Measurements from ENCODE around the gene ANTXRL. TPM values are rescaled to one million over a fixed set of nuclear protein-coding genes. Genes with fewer than 3 reads are reported as not detected.
"Not testable (repeated sequence)": the region's sequence is repeated elsewhere in the genome, so short reads cannot be mapped to it uniquely, and the experiment has no call there.

The ANTXRL gene
- total RNA-seq, 4 donors from 2014 or later, result not detected

GRCh38 chr10:46377651-46378050 lies 90.9 kb downstream of the ANTXRL start:
- H3K27ac ChIP-seq; H3K36me3 ChIP-seq; DNase-seq; H3K9me3 ChIP-seq; H3K4me1 ChIP-seq; intact Hi-C loops (cut with DNase I; ENCODE audit: low total_unique reads); H3K4me3 ChIP-seq; H3K27me3 ChIP-seq; in situ Hi-C loops (cut with MboI; ENCODE audit: low pct_ligation_motif_present in 1 of 4, low pct_unique_long_range_greater_than_20kb in 1 of 4, low sequenced_read_pairs in 3 of 4): not testable (repeated sequence)
- WGBS, 2 donors (ENCODE audit: low coverage in 1 of 2), result 60% methylated on average over 1 of the region's 4 CpGs; no CpG with 5 or more reads in 1 of the 2 donors

- intact Hi-C loops (cut with DNase I; ENCODE audit: low total_unique reads); H3K4me3 ChIP-seq; H3K4me1 ChIP-seq; H3K27ac ChIP-seq; H3K9me3 ChIP-seq; DNase-seq; H3K36me3 ChIP-seq; H3K27me3 ChIP-seq; in situ Hi-C loops (cut with MboI; ENCODE audit: low pct_ligation_motif_present in 1 of 4, low pct_unique_long_range_greater_than_20kb in 1 of 4, low sequenced_read_pairs in 3 of 4): not testable (repeated sequence)
- no CpG with 5 or more reads among the region's 8 CpGs for WGBS, 2 donors (ENCODE audit: low coverage in 1 of 2)
Observed at GRCh38 chr10:46378108-46378507, 91.3 kb downstream of the ANTXRL start.

GRCh38 chr10:46379233-46379848 lies 92.5 kb downstream of the ANTXRL start:
- intact Hi-C loops (cut with DNase I; ENCODE audit: low total_unique reads); DNase-seq; in situ Hi-C loops (cut with MboI; ENCODE audit: low pct_ligation_motif_present in 1 of 4, low pct_unique_long_range_greater_than_20kb in 1 of 4, low sequenced_read_pairs in 3 of 4); H3K9me3 ChIP-seq; H3K4me3 ChIP-seq; H3K36me3 ChIP-seq; H3K4me1 ChIP-seq; H3K27ac ChIP-seq; H3K27me3 ChIP-seq: not testable (repeated sequence)
- WGBS, 2 donors (ENCODE audit: low coverage in 1 of 2), result no CpG with 5 or more reads among the region's 5 CpGs

Other genes with a start within 250 kb of the ANTXRL start
- gene MSMB, start 240.7 kb upstream of the ANTXRL start, total RNA-seq, result not detected
- not detected for gene ANXA8L1, start 88.8 kb downstream of the ANTXRL start, total RNA-seq
- gene NPY4R, start 179.0 kb downstream of the ANTXRL start, total RNA-seq, result 10 to 100 TPM in 1 of 4 donors, 1 to 10 TPM in 3; 1.1 to 23.9 (median 2.9) TPM

Data from transverse colon (tissue), 4 donors.